ENCODE results near the gene GSC2. TPM values are rescaled to one million over a fixed set of nuclear protein-coding genes. Genes with fewer than 3 reads are reported as not detected.

Gene GSC2
- total RNA-seq, 1 donor from 2014 or later: not detected

DNA sequence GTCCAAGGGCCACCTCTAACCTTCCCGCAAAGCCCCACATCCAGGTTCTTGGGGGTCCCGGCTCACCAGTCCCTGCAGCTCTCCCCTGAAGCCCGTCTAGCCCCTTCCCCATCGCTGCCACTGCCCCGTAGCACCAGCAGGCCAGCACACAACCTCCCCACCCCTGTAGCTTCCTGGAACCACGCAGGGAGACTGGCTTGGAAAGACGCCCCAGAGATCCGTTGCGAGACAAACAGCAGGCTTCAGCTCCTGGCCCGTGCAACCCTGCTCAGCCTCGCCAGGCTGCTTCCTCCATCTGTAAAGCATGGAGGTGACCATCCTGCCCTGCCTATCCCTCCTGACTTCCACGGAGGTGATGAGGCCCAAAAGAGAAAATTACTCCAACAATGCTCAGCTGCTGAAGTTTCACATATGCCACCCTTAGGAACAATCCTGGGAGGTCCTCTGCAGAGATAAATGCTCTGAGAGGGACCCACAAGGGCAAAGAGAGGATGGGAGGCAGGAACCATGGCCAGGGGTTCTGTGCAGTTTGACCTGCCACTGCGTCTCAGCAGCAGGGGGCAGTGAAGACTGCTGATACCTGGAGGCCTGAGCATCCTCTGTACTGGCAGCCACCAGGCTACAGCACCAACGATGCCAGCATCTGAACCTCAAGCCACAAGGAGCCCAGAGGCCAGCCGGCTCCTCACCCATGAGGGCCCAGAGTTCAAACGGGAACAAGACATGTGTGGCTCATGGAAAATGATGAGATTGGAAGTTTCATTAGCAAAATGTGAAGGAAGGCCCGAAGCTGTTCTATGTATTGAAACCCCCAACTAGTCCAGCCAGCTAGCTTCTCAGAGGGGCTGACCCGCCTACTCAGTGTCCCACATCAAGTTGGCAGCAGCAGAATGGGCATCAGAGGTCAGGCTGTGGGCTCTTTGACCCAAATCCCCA, 44.0 kb downstream of the GSC2 start:
- Mint-ChIP-seq H3K36me3 (ENCODE audit: insufficient read depth) (peaks cover 6% of the 10 kb centered on the region), H3K4me3 (ENCODE audit: low read depth) (no peak overlapping the region), H3K27me3 (no peaks in the 10 kb centered on the region), H3K9me3 (ENCODE audit: low read depth) (no peaks in the 10 kb centered on the region), H3K4me1 (ENCODE audit: low read depth) (peaks cover 9% of the 10 kb centered on the region), H3K27ac (no peak overlapping the region)
- TF ChIP-seq, protein P1, sequence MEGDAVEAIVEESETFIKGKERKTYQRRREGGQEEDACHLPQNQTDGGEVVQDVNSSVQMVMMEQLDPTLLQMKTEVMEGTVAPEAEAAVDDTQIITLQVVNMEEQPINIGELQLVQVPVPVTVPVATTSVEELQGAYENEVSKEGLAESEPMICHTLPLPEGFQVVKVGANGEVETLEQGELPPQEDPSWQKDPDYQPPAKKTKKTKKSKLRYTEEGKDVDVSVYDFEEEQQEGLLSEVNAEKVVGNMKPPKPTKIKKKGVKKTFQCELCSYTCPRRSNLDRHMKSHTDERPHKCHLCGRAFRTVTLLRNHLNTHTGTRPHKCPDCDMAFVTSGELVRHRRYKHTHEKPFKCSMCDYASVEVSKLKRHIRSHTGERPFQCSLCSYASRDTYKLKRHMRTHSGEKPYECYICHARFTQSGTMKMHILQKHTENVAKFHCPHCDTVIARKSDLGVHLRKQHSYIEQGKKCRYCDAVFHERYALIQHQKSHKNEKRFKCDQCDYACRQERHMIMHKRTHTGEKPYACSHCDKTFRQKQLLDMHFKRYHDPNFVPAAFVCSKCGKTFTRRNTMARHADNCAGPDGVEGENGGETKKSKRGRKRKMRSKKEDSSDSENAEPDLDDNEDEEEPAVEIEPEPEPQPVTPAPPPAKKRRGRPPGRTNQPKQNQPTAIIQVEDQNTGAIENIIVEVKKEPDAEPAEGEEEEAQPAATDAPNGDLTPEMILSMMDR (IDR thresholded peaks at IDR 0.05; ENCODE audit: unreplicated experiment): peak; percentile 35
- DNase-seq (ENCODE audit: low spot score, unreplicated experiment): no peak

DNA sequence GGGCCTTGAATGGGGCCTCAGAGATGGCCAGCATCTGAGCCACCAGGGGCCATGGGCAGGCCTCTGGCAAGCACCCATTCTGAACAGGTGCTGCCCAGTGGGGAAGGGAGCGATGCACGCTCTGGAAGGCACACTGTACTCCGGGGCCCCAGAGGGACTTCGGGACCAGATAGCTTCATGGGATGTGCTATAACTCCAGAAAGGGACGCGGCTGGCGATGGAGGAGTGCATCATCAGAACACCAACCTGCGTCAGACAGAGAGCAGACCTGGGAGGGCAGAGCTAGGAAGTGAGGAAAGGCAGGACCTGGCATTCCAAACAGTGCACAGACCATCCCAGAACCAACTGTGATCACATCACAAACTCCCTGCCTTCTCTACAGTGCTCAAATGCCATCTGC, 44.6 kb downstream of the GSC2 start:
- Mint-ChIP-seq H3K27me3 (no peaks in the 10 kb centered on the region), H3K4me3 (ENCODE audit: low read depth) (no peak overlapping the region), H3K27ac (no peak overlapping the region), H3K9me3 (ENCODE audit: low read depth) (no peaks in the 10 kb centered on the region), H3K4me1 (ENCODE audit: low read depth) (peaks cover 6% of the 10 kb centered on the region), H3K36me3 (ENCODE audit: insufficient read depth) (peaks cover 7% of the 10 kb centered on the region)
- TF ChIP-seq, protein P1 (IDR thresholded peaks at IDR 0.05; ENCODE audit: unreplicated experiment): no peak
- DNase-seq (ENCODE audit: low spot score, unreplicated experiment): no peak

DNA sequence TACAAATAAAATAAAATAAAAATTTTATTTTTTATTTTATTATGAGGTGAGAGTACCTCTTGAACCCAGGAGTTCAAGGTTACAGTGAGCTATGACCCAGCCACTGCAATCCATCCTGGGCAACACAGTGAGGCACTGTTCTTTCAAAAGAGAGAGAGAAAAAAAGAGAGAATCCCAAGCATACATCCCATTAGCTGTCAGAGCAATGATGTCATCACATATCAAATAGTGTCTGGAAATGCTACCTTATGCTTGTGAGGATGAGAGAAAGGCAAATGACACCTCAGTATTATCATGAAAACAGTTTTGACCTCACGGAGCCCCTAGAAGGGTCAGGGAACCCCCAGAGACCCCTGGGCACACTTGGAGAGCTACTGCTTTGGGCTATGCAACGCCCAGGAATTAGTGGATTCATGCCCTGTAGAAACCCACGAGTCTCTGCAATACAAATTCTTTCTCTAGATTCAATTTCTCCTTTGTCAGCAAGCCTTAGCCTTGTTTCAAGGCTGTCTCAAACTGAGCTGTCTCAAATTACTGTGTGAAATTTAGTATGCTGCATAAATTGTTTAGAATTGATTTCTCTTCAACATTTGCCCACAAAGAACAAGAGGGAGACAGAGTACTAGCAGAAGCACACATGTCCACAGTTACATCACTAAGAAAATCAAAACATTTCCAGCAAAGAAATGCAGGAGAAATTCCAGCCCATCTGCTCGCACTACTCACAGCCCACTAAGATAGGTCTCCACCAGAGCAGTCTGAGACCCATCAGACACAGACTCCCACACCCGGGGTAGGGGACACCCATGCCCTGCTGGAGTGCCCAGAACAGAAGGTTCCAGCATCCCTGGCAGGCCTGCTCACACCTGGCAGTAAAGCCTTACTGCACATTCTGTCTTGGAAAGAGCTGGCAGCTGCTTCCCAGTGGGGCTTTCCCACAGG, 45.9 kb downstream of the GSC2 start:
- Mint-ChIP-seq H3K9me3 (ENCODE audit: low read depth) (no peaks in the 10 kb centered on the region), H3K4me1 (ENCODE audit: low read depth) (peaks cover 4% of the 10 kb centered on the region), H3K27me3 (no peaks in the 10 kb centered on the region), H3K36me3 (ENCODE audit: insufficient read depth) (peaks cover 7% of the 10 kb centered on the region), H3K4me3 (ENCODE audit: low read depth) (no peak overlapping the region), H3K27ac (peak overlapping the region; percentile 80)
- no peak for DNase-seq (ENCODE audit: low spot score, unreplicated experiment)
- TF ChIP-seq, protein P1 (IDR thresholded peaks at IDR 0.05; ENCODE audit: unreplicated experiment): no peak

DNA sequence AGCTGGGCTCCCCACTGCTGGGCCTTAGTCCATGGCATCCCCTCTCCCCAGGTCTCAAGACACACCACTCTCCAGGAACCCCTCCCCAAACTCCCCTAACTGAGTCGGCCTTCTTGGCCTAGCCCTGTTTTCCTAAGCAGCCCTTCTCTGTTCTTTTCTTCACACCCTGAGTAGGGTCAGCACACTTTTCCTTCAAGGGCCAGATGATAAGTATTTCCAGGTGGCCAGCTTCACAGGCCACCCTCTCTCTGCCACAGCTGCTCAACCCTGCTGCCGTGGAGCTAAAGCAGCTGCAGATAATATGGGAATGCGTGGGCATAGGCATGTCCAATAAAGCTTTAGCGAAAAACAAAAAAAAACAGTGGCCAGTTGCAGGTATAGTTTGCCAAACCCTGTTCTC, 51.9 kb downstream of the GSC2 start:
- H3K27ac Mint-ChIP-seq: peak overlapping the region; percentile 22
- DNase-seq (ENCODE audit: low spot score, unreplicated experiment): no peak
- H3K36me3 Mint-ChIP-seq (ENCODE audit: insufficient read depth): peaks cover 11% of the 10 kb centered on the region
- H3K27me3 Mint-ChIP-seq: no peaks in the 10 kb centered on the region
- H3K4me1 Mint-ChIP-seq (ENCODE audit: low read depth): no peaks in the 10 kb centered on the region
- TF ChIP-seq, protein P1 (IDR thresholded peaks at IDR 0.05; ENCODE audit: unreplicated experiment): no peak
- H3K9me3 Mint-ChIP-seq (ENCODE audit: low read depth): no peaks in the 10 kb centered on the region
- no peak overlapping the region for H3K4me3 Mint-ChIP-seq (ENCODE audit: low read depth)

DNA sequence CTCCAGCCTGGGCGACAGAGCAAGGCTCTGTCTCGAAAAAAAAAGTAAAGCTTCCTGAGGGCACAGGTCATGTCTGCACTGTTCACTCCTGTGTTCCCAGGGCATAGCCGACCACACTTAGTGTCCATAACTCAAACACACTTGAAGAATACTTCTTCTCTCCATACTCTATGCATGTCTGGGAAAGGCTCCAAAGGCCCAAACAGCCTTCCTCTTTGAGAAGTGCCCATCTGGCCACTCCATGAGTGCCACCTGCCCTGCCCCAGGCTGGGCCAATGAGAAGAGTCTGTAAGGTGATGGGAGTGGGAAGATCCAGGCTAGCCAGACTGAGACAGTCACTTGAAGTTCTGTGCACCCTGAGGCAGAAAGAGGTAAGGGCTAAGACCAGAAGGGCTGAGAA, 52.6 kb downstream of the GSC2 start:
- H3K9me3 Mint-ChIP-seq (ENCODE audit: low read depth): no peaks in the 10 kb centered on the region
- peaks cover 10% of the 10 kb centered on the region for H3K36me3 Mint-ChIP-seq (ENCODE audit: insufficient read depth)
- no peak for DNase-seq (ENCODE audit: low spot score, unreplicated experiment)
- H3K27ac Mint-ChIP-seq: peak overlapping the region; percentile 22
- H3K4me1 Mint-ChIP-seq (ENCODE audit: low read depth): no peaks in the 10 kb centered on the region
- TF ChIP-seq, protein P1 (IDR thresholded peaks at IDR 0.05; ENCODE audit: unreplicated experiment): no peak
- H3K4me3 Mint-ChIP-seq (ENCODE audit: low read depth): no peak overlapping the region
- H3K27me3 Mint-ChIP-seq: no peaks in the 10 kb centered on the region

Data from progenitor cell of endocrine pancreas (in vitro differentiated cells).